HG02884 (cell line): ENCODE results near the gene ABCA4.
A peak's percentile ranks its signal among the peaks of the same experiment; 100 is the strongest.

ENCODE experiments used
- ATAC-seq: cut with Tn5 transposase; IDR thresholded peaks from one replicate; pipeline ENCODE4 v1.9.1; 2021; ENCODE audit warnings: mild to moderate bottlenecking, moderate library complexity; ENCODE audit not compliant: unreplicated experiment

The ABCA4 gene

DNA sequence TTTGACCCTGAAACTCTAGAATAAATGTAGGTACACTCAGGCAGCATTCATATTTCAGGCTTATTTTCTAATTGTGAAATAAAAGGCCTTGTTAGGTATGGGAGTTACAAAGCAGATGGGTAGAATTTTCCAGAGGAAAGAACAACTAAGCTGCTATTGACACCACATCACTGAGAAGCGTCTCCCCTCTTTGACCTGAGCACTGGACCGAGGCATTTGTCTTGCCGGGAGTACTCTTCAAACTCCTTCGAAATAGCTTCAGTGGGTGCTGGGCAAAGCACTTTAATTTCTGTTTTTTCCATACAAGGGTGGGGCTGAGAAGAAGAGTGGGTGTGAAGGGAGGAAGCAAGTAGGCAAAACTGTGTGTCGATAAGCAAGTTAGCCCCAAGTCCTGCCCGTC lies 36.4 kb downstream of the ABCA4 start:
- ATAC-seq, result no peak

DNA sequence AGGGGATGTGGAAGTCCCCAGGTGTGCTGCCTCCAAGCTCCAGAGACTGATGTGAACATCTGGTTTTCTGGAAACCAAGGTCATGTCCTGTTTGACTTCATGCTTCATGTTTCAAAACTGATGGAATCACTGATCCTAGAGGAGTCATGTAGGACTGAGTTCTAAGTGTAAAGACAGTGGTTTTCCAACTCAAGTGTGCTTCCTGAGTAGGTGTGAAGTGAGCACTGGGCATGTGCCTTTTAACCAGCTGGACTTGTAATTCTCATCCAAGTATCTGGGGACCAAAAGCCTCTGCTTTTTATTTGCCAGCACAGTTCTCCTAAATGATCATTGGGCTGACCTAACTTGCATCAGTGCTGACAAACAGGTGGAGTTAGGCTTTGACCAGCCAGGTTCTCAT lies 36.9 kb downstream of the ABCA4 start:
- no peak for ATAC-seq

DNA sequence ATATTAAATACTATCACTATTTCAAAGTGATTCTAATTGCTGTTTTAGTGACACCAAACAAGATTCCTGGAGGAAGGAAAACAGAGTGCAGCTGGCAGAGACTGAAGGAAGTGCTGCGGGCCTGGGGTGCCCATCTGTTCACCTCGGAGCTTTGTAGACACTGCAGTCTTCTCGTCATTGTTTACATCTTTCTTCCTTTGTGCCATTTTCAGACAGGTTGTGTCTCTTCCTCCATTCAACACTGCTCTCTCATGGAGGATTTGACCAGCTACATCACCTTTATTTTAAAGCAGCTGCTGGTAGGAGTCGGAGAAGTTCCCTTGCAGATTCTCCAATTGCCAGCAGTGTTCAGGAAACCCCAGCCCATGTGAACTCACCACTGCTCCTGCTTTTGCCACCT lies 37.3 kb downstream of the ABCA4 start:
- no peak for ATAC-seq

DNA sequence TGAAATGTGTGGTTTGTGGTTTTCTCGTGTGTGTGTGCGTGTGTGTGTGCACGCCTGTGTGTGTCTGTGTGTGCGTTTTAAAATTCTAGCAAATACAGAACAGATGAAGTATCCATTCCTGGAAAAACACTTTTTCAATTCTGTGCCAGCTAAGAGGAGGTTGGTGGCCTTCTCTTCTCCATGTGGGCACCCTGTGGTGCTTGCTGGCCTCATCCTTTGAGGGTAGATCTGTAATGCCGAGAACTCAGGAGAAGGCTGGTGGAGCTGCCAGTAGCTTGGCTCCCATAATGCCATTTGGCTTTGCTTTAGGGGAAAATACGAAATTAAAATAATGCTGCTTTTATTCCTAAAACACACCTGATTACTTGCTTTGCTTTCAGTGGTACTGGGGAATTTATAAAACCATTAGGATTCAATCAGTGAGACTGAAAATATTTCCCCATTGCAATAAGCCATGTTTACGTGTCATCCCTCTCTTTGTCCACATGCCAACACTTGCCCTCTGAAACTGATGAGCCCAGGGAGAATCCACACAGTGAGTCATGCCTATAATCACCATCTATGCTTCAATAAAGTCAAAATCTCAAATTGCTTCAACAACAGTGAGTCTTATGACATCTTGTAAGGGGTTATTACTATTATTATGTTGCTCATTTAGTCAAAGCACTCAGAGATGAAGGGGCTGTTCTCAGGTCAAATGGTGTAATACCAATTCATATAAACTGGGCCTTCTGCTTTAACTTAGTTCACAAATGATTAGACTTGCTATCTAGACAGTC lies 39.2 kb downstream of the ABCA4 start:
- ATAC-seq, result no peak

DNA sequence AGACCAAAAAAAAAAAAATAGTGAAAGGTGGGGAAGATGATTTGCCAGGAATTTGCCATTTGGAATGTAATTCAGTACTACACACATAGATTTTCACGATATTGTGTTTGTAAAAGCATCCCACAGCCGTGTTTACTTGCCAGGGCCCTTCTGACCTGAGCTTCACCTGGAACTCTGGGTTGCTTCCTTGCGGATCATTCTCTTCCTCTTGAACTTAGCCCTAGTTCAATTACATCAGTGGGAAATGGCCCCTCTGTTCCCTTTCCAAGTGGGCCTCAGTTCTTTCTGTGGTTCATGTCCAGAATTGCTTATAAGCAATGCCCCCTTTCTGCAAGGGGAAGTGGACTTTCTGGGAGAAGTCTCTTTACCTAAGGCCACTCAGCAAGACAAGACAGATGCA lies 41.0 kb downstream of the ABCA4 start:
- ATAC-seq, result no peak

DNA sequence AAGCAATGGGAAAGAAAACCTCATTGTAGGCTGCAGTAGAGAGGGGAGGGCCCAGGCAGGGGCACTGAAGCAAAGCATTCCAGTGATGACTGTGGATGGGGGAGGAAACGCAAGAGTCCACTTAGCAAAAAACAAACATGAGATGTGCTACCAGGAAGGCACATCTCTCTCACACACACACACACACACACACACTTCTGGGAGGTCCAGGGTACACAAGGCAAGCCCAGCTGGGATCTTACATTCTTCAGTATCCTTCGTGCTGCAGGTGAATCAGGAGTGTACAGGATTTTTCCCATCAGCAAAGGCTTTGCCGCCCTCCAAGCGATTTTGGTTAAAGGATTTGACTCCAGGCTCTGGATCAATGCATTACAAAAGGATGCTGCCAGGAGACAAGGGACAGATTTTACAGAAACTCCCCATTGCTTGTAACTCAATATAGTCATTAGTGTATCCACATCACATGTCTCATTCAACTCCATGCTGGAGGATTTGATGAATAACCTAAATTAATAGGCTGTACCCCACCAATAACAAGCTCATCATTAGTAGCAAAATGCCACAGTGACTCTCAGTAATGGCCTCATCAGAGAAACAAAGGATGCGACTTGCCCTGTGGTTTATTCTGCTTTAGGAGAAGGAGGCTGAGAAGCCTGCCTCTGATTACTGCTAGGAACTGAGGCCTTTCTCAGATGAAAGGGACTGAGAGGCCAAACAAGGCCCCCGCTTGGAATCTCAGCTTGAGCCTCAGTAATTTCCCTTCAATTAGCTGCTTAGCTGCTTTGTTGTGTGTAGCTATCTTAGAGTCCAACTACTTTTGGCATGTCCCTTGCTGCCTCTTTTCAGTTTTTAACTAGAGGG lies 41.6 kb downstream of the ABCA4 start:
- ATAC-seq, result peak; percentile 50

DNA sequence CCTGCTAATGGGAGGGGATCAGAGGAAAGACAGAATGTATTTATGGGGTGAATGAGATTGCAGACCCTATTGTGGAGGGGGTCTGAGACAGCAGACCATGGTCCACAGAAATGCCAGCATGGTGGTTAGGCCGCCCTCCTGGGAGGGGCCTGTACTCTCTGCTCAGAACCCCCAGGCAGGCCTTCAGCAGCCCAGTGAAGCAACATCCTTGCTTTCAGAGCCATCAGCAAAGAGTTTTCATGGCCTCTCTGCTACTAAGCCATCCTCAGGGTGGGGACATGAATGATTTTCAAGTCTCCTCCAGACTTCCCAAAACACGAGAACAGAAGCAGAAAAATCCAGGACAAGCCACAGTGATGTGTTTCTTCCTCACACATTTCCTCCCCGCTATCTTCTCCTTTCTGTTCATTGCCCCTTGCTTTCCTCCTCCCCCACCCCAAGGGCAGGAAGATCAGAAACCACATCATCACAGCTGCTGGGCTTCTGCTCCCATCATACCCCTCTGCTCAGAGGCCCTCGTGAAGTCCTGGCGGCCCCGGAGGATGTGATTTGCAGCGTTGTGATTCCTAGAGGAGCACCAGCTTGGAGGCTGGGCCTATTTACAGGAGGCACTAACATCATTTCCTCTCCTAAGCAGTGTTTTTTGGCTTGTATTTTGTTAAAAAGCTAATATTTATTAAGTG lies 48.0 kb downstream of the ABCA4 start:
- no peak for ATAC-seq

DNA sequence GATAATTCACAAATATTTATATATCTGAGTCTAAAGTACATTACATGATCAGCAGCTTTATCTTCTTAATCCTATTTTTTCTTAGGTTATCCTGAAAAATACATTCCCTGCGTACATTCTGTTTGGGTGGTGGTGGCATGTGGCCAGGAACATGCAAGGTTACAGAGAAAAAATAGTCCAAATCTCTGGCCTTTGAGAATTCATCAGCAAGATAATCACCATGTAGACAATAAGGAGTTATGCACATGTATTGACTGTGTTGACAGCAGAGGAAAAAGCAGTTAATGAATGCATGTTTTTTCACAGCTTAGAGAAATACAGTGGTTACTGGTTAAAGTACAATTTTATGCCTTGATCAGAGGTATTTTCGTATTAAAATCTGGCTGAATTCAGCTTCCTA lies 49.0 kb downstream of the ABCA4 start:
- ATAC-seq, result no peak

DNA sequence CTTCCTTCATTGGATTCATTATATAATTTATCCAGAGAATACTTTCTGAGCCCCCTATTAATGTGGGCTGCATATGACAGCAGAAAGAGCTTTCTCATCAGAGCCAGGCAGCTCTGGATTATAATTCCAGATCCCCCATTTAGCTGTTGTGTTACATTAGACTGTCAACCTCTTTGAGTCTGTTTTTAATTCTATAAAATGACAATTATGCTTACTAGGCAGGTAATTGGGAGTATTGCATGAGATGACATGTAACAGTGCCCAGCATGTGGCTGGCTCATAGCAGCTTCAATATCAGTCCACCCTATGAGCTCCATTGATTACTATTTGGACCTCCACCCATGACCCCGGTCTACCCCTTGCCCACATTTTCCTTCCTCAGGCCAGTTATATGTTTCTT lies 49.6 kb downstream of the ABCA4 start:
- no peak for ATAC-seq

DNA sequence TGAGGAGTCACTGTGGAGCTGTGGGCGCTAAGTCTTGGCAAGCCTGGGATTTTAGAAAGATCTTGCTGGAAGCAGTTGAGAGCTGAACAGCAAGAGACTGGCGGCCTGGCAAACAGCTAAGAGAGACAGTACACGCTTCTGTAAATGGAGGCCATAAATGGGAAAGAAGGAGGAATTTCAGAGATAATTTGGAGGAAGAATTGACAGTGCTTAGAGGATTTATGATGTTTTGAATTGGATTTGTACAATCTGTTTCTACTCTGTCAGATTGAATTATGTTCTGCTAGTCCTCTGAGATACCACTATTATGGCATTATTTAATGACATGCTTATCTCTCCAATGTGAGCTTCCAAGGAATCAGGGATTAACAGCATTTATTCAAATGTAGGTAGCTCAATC lies 50.1 kb downstream of the ABCA4 start:
- ATAC-seq, result no peak

DNA sequence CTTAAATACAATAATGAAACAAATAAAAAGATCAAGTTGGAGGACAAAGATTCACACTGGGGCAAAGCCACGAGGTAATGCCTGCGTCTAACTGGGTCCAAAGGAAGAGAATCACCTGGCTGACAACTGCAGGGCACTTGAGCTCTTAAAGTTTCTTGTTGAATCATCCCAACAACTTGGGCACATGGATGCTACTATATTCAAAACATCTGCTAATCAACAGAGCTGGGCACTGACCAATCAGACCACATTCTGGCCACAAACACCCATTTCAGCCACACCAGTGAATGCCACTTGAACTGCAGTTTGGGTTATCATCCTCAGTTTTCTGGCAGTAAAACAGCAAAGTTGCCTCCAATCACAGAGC lies 51.0 kb downstream of the ABCA4 start:
- no peak for ATAC-seq

DNA sequence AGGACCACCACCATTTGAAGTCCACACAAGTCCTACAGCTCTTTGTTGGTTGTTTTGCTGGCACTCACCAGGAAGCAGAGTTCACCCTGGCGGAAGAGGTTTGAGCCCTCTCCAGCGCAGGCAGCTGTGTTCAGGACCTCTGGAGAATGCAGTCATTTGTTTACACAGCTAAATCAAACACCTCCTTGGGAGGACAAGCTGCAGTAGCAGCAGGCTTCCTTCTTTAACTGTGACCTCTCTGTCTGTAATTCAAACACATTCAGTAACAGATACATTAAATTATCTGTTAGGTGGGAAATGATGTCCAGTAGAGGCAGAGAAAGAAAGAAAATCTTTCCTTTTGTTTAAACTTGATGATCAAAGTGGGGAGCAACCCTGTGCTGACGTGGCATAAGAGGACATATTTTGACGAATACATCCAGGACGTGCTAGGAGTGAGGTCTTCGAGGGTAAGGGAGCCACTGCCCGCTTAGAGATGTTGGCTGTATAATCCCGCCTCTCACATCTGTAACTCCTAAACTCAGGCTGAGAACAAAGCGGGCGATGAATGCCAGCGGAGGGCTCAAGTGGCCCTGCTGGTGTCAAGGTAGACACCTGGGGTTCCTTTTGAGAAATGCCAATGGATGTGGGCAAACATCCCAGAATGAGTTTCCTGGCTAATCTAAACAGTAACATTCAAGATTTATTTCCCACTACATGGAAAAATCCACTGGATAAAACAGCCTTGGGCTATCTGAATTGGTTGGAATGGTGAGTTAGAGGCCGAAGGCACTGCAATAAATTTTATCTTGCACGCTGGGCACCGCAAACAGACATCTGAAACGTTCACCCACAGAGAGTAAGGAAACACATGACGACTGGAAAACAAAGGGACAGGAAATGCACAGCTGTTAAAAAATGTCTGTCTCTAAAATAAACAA lies 51.7 kb downstream of the ABCA4 start:
- no peak for ATAC-seq

DNA sequence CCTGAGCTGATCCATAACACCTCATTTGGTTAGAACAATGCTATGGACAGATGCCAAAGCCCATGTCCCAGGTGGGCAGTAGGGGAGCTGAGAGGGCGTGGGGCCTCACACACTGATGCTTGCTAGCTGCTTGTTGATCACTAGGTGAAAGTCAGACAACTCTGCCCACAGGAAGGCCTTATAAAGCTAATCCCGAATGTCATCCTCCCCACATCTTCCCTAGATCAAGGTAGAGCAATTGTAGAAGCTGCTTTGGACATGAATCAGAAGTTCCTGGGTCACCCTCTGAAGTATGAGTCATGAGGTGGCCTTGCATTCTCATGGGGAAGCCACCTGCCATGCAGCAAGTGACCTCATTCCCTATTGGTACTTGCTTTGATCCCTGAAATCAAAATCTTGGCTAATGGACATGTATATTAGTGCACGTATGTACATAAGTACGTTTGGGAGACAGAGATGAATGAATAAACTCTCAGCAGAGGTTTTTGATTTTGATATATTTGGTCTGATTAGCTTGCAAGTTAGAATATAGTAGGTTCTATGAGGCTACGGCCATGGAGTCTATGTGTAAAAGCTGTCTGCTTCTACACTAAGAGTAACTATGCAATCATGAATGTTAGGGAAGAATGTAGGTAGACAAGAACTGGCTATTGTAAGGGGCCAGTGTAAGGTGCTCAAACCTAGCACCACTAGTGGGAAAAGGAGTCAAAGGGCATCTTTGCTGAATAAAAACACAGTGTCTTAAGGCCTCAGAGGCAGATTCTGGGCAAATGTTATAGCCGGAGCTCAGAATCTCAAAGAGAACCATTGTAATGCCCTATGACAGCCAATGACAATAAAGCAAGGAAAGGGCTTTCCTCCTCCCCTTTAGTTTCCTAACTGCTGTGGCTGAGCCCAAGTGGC lies 52.6 kb downstream of the ABCA4 start:
- ATAC-seq, result no peak

DNA sequence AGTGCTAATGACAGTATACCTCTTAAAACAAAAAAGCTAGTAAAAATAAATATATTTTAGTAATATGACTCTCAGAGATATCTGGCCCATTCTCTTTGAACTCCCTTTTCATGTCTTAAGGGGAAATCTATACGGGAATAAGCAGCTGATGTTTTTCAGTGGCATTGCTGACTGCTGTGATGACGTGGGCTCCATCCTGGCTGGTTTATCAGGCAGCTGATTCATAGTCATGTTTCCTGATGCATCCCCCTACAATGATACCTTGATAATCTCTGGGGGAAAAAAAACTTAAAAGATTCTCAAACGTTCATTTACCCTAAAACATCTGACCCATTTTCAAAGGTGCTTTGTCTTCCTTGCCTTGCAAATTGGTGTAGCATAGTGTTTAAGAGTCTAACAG lies 53.8 kb downstream of the ABCA4 start:
- ATAC-seq, result no peak

DNA sequence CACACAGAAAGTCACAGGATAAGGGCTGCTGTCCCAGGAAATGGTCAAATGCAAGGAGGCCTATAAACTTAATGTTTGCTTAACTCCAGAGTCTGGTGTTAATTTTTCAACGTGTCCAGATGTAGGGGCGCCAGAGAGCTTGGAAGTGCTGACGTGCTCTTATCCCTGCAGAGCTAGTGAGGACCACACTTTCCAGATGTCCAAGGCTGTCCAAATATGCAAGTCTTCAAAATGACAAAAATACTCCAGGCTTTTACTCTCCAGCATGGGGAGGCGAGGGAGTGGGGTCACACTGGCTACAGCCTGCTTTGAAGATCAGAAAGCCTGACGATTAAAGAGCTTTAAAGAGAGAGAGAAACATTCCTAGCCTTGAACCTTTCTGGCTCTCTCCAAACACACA lies 57.6 kb downstream of the ABCA4 start:
- ATAC-seq, result no peak

DNA sequence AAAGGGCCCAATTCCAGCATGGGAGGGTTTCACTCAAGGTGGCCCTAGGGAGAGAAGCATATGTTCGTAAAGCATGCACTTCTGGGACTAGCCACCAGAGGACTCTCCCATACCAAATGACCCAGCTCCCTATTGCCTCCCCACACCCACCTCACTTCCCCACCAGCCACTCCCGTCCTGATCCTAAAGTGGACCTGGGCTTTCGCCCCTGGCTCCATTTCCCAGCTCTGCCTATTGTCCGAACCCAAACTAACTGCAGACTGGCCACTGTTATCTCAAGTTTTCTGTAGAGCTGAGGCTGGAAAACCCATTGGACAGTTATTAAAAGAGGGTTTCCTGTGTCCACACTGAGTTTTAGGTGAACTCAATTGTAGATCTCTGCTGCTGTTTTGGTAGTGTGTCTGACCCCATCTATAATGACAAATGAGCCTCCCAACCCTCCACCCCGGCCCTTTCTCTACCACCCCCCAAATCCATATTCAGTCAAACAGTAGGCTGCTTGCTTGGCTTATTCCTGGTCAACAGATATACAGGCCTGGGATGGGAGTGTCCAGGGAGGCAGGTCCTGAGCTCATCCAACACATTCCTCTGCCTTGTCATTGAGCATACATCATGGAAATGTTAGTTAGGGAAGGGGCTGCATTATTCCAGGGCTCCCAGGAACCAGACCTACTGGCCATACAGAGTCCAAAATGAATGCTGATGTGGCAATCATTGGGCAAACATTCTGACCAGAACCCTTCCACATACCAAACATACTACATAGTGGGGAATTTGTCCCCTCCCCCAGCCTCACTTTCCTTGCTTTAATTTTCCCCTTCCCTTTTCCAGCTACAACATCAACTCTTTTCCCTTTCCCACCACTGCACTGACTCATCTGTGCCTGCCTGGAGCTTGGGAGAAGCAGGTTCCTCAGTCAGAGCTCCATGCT lies 59.2 kb downstream of the ABCA4 start:
- ATAC-seq, result peak; percentile 79

DNA sequence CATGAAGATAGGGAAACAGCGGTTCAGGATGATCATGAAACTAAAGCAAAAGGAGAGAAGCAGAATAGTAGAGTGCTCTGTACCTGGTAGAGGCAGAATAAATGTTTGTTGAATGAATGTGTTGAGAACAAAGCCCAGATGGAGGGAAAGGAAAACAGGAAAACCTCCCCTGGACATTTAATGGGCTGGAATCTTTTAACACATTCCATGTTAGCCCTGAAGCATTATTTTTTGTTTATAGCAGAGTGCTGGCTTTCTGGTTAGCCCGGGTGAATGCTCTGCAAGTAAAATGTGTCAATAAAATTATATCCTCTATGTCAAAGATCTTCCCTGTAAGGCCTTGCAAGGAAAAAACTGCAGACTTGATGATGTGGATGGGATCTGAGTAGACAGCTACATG lies 60.2 kb downstream of the ABCA4 start:
- ATAC-seq, result no peak

DNA sequence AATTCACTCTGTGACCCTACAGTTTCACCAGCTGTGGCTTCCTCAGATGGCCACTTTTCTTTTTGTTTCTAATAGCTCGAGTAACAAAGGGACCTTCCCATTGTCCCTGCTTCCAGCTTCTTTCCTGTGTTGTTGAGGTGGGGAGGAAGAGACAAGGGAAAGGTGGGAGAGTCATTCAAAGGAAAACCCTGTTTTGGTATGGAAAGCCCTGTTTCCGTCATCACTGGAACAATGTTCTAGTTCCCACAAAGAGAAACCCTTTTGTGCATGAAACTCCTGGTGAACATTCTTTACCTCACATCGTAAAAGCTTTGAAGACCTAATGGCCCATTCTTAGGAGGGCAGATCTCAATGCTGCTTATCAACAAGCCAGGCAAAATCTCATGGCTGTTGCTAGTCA lies 62.2 kb downstream of the ABCA4 start:
- ATAC-seq, result no peak

DNA sequence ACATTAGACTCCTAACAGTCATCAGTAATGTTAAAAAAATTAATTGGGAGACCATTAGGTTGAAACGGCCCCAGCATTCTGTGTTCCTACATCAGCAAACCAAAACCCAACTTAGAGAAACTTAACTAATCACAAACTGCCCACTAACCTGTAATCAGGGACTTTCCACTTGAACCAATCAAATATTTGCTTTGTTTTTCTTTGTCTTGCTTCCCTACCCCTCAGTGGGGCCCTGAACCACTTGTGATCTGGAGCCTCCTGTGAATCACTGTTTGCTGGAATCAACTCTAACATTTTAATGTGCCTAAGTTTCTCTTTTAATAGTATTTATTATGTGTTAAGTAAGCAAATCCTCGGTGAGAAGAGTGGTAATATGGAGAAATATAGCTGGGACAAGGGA lies 64.0 kb downstream of the ABCA4 start:
- no peak for ATAC-seq
